ENCODE measurements around the gene TSSK6.
"Not testable (repeated sequence)": the region's sequence is repeated elsewhere in the genome, so short reads cannot be mapped to it uniquely, and the experiment has no call there.

Gene TSSK6

GRCh38 chr19:19489804-19490204, 25.5 kb downstream of the TSSK6 start:
- in situ Hi-C loops (cut with MboI; ENCODE audit: low sequenced_read_pairs): loop anchor here (10.0 kb wide), 1 partner anchor 125 kb away; no protein-coding TSS in a partner anchor

GRCh38 chr19:19488875-19489690, 26.3 kb downstream of the TSSK6 start:
- in situ Hi-C loops (cut with MboI; ENCODE audit: low sequenced_read_pairs): no loop called here

GRCh38 chr19:19487950-19488874, 27.1 kb downstream of the TSSK6 start:
- in situ Hi-C loops (cut with MboI; ENCODE audit: low sequenced_read_pairs): no loop called here

DNA sequence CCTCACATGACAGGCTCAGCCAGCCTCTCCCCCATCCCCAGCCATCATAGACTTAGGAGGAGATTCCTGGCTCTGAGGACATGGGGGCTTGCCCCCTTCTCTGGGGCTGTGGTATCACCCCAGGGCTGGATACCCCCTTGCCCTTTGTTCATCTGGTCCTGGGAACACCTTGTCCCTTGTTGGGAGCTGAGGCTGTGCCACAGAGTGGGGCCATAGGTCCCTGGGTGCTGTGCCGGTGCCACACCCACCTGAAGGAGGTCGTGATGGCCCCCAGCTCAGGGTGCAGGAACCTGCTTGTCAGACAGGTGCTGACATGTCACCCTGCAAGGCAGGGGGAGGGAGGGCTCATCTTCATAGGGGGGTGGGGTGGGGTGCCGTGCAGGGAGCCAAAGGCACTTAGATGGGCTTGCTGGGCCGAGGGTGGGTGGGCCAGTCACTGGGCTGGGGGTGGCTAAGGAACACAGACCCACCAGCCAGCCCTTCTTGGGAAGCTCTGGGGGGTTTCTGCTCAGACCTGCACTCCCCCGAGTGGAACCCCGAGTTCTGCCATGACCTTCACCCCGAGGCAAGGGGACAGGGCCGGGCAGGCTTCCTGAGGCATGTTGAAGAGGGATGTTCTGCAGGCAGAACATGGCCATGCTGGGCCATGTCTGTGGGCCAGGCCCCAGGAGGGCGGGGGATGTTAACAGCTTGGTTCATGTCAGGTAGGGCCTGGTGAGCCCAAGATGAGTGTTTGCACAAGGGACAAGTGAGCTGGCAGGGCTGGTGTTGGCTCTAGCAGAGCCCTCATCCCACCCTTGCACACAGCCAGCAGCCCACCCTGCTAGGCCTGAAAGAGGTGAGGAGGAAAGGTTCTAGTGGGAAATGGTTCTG, 28.0 kb downstream of the TSSK6 start:
- in situ Hi-C loops (cut with MboI; ENCODE audit: low sequenced_read_pairs): no loop called here

GRCh38 chr19:19486343-19487076, 28.8 kb downstream of the TSSK6 start:
- in situ Hi-C loops (cut with MboI; ENCODE audit: low sequenced_read_pairs): no loop called here

DNA sequence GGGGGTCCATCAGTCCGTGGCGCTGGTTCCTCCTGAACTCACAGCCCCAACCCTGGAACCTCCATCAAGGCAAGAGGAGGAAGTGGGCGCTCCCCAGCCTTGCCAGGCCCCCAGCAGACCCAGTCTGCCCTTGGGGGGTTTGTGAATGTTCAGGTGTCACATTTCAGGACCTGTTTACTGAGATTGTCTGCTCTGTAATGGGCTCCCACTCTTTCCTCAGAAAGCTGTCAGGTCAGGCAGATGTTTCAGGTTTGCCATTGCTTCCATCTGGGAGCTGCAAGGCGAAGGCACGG, 29.4 kb downstream of the TSSK6 start:
- in situ Hi-C loops (cut with MboI; ENCODE audit: low sequenced_read_pairs): no loop called here

DNA sequence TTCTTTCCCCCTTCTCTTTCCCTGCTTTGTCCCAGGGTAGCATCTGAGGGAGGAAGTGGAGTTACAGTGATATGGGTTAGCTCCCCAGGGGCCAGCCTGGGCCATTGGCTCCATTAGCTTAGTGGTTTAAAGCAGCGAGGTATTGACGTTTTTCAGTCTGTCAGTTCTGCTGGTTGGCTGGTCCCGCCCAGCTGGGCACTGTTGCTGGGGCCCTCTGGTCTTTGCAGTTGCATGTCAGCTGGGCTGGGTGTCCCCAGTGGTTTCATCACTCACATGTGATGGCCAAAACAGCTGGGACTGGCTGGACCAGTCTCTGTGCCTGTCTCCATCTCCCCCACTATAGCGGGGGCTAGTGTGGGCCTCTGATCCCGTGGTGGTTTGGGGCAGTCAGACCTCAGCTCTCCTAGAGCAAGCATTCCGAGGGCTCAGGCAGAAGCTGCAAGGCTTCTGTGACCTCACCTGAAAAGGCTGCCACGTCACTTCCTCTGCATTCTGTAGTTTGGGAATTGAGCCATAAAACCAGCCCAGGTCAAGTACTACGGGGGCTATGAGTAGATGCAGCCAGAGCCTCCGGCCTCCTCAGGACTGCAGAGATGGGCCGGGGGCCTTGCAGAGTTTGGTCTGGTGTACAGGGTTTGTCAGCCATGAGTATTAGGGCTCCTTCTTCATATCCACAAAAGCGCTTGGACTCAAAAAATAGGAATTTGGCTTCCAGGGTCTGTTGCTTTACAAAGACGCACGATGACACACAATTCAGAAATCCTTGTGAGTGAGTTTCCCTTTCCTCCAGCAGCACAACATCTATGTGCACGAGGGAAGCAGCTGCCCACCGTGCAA, 30.0 kb downstream of the TSSK6 start:
- in situ Hi-C loops (cut with MboI; ENCODE audit: low sequenced_read_pairs): no loop called here

- in situ Hi-C loops (cut with MboI; ENCODE audit: low sequenced_read_pairs): no loop called here
These were observed 32.3 kb downstream of the TSSK6 start for GRCh38 chr19:19482809-19483596.

GRCh38 chr19:19480688-19481087, 34.7 kb downstream of the TSSK6 start:
- in situ Hi-C loops (cut with MboI; ENCODE audit: low sequenced_read_pairs): no loop called here

GRCh38 chr19:19477705-19478383, 37.5 kb downstream of the TSSK6 start:
- in situ Hi-C loops (cut with MboI; ENCODE audit: low sequenced_read_pairs): no loop called here

GRCh38 chr19:19475849-19476828, 39.2 kb downstream of the TSSK6 start:
- in situ Hi-C loops (cut with MboI; ENCODE audit: low sequenced_read_pairs): no loop called here

DNA sequence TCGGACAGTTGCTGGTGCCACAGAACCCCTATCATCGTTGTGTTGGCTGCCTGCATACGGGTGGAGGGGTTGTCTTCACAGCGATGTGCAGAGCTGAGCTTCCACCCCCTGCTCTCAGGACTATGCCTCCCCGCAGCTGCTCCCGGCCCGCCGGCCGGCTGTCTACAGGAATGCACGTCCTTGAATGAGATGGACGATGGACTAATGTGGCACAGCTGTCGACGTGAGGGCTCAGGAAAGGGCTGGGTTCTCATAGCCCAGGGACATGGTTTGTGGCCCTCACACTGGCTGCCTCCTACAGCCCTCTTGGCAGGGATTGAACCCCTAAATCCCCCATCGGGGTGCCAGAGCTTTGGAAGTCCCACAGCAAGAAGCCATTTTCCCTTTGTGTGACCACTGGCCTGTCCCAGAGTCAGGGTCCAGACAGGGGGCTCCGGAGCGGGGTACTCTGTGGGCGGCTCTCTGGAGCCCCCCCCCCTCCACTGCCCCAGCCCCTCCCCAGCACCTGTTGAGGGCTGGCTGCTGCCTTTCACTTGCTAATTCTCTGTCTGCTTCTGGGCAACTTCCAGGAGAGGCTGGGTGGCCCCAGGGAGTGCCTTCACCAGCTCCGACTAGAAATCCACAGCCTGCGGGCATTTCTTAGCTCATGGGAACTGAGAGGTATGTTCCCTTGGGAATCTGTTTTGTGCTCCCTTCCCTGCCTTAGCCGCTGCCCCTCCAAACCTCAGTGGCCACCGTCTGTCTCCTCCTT, 40.2 kb downstream of the TSSK6 start:
- in situ Hi-C loops (cut with MboI; ENCODE audit: low sequenced_read_pairs): no loop called here

- in situ Hi-C loops (cut with MboI; ENCODE audit: low sequenced_read_pairs): not testable (repeated sequence)
These were observed 43.2 kb downstream of the TSSK6 start for GRCh38 chr19:19472106-19472505.

DNA sequence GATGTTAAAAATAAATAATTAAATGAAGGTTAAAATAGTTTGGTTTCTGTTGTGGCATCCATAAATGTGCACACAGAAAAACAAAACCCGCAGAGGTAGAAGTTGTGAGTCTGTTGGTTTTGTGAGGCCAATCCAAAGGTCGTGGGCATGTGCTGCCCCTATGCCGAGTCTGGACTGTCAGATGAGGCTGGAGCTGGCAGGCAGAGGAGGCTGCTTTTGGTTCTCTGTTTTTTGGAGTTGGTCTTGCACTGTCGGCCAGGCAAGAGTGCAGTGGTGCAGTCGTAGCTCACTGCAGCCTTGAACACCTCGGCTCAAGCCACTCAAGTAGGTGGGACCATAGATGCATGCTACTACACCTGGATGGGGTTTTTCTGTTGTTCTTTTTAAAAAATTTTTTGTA, 43.7 kb downstream of the TSSK6 start:
- in situ Hi-C loops (cut with MboI; ENCODE audit: low sequenced_read_pairs): no loop called here

DNA sequence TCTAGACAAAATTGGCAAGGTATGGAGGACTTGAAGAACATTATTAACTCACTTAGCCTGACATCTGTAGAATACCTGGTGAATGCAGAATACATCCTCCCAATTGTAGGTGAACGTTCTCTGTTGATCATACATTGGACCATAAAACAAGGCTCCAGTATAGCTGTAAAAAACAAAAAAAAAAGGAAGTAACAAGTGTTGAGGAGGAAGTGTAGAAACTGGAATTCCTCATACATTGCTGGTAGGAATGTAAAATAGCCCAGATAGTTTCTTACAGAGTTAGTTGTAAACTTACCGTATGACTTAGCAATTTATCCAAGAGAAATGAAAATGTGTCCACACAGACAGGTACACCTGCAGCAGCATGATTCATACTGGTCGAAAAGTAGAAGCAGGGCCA, 44.8 kb downstream of the TSSK6 start:
- in situ Hi-C loops (cut with MboI; ENCODE audit: low sequenced_read_pairs): no loop called here

DNA sequence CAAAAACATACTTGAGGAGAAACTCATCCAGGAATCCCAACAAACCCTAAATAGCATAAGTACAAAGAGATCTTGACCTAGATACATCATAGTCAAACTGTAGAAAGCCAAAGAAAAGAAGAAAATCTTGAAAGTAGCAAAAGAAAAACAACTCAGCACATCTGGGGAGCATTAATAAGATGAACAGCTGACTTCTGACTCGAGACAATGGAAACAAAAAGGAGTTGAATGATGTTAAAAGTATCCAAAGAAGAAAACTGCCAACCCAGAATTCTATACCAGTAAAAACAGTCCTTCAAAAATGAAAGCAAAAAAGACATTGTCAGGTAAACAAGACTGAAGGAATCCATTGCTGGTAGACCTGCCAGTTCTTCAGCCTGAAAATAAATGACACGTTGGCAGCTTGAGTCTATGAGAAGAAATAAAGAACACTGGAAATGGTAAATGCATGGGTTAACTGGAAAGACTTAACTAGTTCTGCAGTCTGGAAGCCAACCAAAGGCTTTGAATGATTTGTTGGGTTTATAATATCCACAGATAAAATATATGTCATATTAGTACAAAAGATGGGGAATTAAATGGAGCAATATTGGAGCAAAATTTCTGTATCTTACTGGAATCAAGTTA, 46.8 kb downstream of the TSSK6 start:
- in situ Hi-C loops (cut with MboI; ENCODE audit: low sequenced_read_pairs): no loop called here
